Mucosa of gallbladder (tissue), 1 donor: ENCODE results near the gene RNF207. TPM values are rescaled to one million over a fixed set of nuclear protein-coding genes. Genes with fewer than 3 reads are reported as not detected.

ENCODE experiments used
- DNase-seq: peaks from one replicate; pipeline ENCODE4 v3.0.0-alpha.2; 2020; ENCODE audit warnings: low spot score
- total RNA-seq: library from RNA; stranded (reverse); gene quantifications from one replicate; pipeline ENCODE4 v1.2.1, GENCODE V29; 2021
- donor health status: DM: no; HTN: no; CAD: no.

The RNF207 gene
- total RNA-seq, 1 donor from 2014 or later: 26.6 TPM

DNA sequence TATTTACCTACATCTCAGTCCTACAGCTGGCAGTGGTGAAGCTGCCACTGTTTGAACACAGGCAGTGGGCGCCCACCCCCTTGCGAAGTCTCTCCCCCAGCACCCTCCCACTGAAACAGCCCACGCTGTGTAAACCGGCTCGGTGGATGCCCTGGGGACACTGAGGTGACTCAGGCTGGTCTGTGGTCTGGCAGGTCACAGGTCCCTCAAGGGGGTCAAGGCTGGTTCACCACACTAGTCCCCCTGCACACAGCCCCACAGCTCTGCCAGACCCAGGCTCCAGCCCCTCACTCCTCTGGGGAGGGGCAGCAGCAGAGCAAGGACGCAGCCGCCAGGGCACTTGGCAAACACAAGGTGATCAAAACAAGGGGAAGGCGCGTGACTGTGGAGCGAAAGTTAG lies 33.4 kb upstream of the RNF207 start:
- DNase-seq: no peak

DNA sequence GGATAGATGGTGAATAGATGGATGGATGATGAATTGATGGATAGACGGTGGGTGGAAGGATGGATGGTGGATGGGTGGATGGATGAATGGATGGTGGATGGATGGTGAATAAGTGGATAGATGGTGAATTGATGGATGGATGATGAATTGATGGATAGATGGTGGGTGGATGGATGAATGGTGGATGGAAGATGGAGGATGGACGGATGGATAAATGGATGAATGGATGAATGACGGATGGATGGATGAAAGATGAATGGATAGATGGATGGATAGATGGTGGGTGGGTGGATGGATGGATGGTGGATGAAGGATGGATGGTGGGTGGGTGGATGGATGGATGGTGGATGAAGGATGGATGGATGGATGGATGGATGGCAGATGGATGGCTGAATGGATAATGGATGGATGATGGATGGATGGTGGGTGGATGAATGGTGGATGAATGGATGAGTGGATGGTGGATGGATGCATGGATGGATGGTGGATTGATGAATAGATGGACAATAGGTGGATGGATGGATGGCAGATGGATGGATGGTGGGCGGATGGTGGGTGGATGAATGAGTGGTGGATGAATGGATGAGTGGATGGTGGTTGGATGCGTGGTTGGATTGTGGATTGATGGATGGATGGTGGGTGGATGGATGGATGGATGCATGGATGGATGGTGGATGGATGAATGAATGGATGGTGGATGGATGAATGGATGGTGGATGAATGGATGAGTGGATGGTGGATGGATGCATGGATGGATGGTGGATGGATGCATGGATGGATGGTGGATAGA lies 31.1 kb upstream of the RNF207 start:
- DNase-seq: no peak

DNA sequence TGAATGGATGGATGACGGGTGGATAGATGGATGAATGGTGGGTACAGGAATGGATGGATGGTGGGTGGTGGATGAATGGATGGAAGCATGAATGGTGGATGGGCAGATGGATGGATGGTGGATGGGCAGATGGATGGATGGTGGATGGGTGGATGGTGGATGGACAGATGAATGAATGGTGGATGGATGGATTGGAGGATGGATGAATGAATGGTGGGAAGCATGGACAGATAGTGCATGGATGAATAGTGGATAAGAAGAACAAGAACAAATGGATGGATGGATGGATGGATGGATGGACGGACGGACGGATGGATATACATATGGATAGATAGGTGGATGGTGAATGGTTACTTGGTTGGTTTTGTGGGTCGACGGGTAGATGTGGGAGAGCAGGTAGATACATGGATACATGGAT lies 30.5 kb upstream of the RNF207 start:
- no peak for DNase-seq

DNA sequence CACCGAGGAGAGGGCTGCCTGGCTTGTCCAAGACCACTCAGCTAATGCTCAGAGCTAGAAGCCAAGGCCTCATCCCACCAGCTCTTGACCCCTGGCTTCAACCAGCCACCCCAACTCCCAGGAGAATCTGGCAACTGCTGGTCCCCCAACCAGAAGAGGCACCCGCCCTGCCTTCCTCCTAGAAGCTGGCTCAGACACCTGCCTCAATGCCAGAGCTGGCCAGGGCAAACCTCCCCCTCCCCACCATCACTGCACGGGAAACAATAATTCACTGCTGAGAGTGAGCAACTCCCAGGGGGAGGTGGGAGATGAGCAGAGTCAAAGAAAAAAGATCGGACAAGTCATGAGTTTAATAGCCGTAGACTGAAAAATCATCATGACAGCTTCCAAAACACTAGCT lies 29.1 kb upstream of the RNF207 start:
- DNase-seq: no peak

DNA sequence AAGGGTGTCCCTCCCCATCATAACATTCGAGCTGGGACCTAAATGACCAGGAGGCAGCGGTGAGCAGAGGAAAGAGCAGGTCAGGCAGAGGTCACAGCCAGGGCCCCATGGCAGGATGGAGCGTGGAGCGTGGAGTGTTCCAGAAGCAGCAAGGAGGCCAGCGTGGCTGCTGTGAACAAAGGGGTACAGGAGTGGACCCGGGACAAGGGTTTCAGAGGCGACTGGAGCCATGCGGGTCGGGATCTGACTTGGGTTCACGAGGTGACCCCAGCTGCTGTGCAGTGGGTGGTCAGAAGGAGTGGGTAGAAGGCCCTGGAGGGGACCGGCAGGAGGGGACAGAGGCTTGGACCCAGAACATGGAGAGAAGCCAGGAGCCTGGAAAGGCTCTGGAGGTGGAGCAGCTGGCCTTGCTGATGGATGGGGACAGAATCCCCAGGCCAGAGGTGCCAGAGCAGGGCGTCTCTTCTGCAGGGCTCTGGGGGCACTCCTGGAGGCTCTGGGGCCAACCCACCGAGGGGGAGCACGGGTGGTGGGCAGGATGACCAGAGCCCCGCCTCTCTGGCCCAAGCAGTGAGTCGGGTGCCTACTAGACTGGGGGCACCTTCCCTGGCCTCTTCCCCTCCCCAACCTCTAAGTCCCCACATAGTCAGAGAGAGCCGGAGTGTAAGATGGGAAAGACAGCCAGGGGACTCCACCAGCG lies 28.1 kb upstream of the RNF207 start:
- no peak for DNase-seq

DNA sequence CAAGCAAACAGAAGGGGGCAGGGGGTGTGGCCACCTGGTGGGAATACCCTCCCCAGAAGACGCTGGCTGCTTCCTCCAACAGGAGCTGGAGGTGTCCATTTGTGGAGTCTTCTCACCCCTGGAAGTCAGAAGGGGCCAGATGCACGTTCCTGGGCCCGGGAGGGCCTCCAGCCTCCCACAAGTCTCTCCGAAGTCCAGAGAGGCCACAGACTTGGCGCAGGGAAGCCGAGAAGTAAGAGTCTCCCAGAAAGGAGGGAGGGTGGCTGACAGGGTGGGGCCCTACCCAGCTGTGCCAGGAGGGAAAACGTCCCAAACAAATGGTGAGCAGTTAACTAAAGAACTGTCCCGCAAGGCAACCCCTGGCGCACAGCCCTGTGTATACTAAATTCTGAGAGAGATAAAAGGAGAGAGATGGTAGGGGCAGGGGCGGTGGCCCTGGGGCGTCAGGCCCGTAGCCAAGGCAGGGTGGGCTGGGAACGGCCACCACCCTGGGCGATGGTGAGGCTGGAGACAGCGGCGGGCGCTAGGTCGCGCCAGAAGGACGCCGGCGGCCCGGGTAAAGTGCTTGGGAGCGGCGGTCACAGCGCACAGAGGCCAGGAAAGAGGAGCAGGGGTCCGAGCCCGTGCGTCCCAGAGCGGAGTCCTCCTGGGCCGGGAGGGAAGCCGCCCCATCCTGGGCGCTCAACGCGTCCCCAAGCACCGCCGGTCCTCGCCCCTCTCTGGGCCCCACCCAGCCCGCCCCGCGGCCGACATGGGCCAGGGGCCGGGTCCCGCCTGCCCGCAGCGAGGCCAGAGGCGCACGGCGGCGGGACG lies 27.0 kb upstream of the RNF207 start:
- DNase-seq: no peak

DNA sequence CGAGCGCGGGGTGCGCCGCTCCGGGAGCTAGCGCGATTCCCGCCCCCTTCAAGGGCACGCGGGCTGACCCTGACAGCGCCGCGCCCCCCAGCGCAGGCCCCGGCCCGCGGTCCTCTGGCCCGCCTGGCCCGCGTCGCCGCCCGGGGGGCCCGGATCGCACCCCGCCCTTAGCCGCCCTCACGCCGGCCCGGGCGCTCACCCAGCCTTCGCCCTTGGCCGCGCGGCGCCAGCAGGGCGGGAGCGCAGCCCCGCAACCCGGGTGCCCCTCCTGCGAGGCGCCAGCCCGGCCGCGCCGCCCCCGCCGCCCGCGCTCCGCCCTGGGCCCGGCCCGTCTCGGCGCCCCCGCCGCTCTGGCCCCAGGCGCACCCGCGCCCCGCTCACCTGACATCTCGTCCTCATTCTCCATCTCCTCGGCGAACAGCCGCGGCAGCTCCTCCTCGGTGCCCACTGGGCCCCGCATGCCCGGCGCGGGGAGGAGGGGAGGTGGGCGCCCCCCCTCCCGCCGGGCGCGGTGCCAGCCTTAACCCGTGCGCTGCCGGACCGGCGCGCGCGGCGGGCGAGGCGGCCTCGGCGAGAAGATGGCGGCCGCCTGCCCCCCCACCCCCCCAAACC lies 26.2 kb upstream of the RNF207 start:
- no peak for DNase-seq

DNA sequence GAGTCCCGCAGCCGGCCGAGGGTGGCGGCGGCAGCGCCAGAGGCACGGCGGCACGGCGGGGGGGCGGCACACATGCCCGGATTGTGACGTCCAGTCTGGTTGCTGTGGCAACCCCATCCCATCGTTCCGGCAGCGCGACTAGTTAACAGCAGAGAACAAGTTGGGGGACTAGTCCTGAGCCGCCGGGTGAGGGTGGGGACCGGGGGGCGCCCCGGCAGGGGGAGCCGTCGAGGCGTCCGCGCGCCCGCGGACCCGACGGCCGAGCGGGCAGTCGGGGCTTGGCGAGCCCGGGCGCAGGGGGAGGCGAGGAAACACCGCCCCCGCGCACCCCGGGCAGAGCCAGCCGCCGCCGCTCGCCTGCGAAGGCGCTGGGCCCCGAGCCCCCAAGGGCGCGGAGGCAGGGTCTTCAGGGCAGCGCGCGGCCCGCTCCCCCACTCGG lies 25.6 kb upstream of the RNF207 start, which contains the start of gene CHD5:
TSS of gene CHD5 (minus strand) at position 54 of the 439 bp plus-strand sequence. CDS start 298 bp downstream, outside the sequence.
- no peak for DNase-seq

DNA sequence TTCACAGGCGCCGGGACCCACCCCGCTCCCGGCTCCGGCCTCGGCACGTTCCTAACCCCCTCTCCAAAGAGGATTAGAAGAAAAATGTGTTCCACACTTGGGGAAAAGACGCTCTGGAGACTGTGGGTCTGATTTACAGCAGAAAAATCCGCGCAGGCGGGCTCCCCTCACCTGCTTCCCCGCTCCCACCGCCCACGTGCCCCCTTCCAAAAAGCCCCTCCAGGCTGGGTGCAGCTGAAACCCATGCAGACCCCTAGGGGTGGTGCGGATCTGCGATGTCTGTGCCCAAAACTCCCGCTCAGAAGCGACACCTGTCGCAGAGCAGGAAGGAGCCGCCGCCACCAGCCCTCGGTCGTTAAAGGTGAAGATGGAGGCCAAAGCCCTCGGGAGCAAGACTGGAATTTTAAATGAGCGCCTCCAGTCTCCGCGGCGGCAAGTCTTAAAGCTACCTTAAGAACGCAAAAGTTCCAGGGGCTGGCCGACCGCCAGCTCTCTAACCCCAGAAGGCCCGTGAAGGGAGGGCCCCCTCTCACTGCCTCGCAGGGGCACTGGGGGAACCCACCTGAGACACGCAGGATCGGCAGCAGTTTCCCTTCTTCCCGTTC lies 25.1 kb upstream of the RNF207 start:
- no peak for DNase-seq

DNA sequence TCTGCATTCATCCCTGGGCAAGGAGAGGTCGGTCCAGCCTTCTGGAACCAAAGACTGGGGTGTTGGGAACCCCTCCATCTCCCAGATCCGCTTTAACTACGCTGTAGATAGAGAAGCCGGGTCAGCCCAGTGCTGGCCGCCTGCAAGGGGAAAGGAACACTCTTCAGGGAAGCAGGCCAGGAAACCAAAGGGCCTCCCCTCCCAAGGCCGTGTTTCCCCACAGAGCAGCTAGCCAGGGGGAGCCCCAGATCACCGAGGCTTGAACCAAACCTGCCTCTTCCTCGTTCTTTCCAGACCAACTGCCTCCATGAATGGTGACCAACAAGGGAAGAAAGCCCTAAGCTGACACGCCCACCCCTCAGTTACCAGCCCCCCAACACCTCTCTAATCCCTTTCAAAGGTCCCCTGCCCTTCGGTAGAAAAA lies 24.6 kb upstream of the RNF207 start:
- no peak for DNase-seq

DNA sequence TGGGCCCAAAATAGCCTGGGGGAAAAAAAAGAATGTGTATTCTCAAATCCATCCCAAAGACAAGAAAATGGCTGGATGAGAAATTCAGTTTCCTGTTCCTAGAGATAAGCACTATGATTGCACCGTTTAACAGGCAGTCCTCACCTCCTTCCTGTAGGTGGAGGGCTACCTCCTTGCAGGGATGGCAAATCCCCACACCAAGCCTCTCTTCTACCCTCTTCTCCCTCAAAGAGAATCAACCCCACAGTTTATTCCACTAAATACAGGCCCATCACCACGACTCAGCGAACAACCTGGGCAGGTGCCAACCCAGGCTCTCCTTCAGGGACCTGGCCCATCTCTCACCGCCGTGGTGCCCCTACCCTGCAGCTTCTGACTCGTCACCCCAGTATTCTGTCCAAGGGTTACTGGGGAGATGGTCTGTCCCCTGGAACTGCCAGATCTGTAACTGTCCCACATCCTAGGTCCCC lies 22.4 kb upstream of the RNF207 start:
- no peak for DNase-seq

DNA sequence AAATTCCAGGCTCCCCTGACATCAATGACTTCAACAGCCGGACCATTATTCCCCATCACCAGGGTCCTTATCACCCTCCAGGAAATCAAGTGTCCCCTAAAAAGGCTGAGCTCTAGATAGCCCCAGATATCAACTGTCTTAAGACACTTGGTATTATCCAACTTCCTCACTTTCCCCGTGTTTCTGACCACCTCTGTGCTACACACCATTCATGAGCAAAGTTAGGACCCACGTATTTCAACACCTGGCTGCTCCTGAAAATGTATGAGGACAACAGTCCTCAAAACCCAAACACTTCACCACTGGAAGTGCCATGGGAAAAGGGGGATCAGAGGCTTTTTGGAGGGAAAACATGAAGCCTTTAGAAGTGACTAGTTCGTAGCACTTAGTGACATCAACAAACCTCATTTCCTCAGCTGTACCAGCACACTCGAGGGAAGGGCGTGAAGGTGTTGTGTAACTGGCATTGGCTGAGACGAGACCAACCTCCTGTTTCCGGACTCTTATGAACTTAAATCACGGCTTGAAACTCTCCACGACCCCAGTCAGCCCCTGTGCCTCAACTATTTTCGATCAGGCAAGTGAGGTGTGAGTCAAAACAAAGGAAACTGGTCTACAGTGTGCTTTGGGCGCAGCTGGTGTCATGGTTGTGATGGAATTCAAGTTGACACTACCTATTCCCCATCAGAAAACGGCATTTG lies 21.7 kb upstream of the RNF207 start:
- DNase-seq: no peak

DNA sequence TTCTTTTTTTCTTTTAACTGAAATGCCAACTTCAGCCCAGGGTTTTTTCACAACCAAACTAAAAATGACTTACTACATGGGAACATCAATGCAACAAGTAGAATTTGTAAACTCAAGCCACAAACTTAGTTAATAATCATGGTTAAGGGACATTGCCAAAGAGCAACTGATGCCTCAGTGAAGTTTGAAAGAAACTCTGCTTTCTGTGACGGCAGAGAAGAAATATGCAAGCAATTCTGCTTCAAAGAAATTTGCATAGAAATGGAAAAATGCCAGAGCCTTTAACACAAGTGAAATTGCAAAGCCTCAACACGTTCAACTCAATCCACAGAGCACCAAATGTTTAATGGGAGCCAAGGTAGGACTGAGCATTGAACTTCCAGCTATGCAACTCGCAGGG lies 20.8 kb upstream of the RNF207 start:
- no peak for DNase-seq

DNA sequence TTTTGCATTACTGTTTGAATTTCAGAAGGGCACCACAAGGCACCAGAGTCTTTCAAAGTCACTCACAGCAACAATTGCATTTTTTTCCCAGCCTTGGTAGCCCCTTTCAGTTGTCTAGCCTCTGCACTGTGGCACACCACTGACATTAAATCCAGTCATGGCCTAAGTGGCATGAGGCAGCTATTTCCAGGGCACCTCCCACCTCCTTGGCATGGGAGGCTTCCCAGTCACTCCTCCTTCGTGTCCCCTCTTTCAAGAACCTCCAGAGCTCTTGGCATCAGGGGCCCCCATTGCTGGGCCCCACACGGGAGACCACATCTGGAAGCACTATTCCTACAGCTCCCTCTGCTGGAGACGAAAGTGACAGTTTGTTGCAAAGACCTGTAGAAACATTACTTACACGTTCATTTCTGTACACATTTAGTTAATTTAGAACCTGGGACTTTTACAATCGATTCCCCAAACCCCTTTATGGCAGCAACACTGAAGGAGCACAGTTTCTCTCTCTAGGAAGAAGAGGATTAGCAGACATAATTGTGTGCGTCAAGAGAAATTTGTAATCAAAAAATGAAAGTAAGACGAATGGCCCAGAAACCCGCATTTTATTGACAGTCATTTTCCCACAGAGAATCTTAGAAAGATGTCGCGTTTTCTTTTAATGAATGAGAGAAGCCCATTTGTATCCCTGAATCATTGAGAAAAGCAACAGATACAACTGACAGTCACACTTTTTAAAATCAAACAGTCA lies 20.1 kb upstream of the RNF207 start:
- DNase-seq: no peak

DNA sequence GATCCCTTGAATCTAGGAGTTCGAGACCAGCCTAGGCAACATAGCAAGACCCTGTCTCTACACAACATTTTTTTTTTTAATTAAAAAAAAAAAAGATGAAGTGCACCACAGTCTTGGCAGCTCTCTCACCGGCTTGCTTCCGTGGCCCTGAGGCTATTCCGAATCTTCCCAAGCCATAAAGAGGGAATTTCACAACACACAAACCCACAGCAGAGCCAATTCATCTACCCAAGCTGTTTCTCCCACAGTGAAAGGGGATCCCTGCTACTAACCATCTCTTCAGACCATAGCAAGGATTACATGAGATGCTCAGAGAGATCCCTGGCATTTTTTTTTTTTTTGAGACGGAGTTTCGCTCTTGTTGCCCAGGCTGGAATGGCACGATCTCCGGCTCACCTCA lies 17.5 kb upstream of the RNF207 start:
- DNase-seq: no peak

DNA sequence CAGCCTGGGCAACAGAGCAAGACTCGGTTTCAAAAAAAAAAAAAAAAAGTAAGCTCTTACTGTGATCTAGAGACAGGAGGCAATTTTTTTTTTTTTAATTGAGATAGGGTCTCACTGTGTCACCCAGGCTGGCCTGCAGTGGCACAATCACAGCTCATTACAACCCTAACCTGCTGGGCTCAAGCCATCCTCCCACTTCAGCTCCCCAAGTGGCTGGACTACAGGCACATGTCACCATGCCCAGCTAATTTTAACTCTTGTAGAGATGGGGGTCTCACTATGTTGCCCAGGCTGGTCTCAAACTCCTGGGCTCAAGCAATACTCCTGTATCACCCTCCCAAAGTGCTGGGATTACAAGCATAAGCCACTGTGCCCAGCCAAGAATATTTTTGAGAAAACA lies 14.0 kb upstream of the RNF207 start:
- DNase-seq: no peak

DNA sequence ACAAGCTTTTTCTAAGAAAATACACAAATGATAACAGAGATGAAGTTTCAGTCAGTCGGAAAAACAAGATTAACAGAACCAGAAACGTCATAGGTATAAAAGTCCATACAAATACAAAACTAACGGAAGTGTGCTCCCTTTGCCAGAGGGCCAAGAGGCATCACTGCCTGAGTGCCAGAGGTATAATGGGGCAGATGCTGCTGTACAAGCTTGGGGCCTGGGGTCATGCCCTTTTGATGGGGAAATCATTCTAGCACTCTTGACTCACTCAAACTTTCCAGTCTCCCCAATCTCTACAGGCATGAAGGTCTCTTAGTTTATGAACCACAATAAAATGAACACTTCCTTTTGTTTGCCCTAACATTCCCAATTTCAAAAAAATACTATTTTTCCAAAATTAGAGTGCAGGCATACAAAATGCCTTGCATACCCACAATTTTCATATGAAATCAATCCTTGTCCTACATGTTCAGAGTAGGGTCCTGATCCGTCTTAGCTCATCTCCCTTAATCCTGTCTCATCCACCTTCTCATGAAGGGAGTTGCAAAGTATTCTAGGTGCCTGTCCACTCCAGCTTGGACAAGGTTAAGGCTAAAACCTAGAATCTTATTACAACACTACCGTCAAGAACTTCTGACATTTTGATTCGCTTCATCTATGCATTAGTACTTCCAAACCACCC lies 8.0 kb upstream of the RNF207 start:
- DNase-seq: no peak

DNA sequence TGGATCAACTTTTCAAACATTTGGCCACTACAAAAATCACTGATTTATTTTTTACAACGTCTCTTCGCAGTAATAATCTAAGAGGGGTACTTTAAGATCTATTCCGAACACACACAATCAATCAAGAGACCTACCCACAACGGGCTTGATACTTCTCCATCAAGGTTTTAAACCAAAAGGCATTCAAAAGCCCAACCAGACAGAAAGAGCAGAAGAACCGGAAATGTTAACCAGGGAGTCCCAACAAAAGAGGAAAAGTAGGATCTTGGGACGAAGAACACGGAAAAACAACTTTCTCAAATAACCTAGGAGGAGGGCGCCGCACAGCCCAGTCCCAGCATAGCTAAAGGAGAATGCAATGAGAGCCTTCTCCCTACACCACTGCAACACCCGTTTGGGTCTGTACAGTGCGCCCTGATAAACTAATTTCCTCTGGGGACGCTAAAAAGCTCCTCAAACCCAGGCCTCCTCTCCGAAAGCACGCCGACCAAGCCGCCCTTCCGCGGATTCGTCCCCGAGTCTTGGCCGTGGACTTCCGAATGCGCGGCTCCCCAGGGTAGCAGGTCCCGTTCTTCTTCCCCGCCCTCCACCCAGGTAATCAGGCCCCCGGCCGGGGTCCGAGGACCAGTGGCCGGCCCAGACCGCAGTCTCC lies 7.1 kb upstream of the RNF207 start:
- DNase-seq: no peak
